NCI-H1092 treated with DMSO at 0.1 percent for 48 hours (cell line): ENCODE measurements around the gene SLC35F3.
"Not testable (repeated sequence)": the region's sequence is repeated elsewhere in the genome, so short reads cannot be mapped to it uniquely, and the experiment has no call there.

ENCODE experiments used
- DNase-seq: peaks from one replicate; lab custom pipeline; 2025; lab: John Stamatoyannopoulos, UW

Gene SLC35F3

DNA sequence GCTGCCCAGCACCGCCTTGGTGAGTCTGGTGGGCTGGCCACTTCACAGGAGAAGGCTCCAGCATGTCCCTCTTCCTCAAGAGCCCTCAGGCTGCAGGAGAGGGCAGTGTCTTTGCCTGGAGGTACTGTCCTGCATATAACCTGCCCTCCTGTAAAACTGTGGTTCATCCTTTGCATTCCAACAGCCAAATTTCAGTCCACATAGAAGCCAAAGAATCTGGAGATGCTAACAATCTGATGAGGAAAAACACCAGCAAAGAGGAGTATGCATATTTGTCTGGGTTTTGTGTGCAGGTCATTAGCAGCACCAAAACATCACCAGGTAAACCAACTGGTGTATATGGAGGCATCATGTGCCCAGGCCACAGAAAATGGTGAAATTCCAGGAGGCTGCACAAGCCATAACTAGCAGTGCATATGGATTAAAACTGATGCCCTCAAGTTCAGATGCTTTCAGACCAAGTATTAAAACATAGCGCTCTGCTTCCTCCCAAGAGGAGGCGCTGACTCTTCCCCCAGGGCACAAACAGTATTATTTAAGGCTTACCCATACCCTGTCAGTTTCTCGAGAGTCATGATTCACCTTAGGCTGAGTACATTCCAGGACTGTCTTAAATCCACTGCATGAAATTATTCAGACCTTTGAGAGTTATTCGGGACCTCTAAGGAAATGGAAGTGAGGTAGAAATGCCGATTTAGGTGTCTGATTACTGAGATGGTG is 318.2 kb downstream of the SLC35F3 start:
- DNase-seq: no peak

DNA sequence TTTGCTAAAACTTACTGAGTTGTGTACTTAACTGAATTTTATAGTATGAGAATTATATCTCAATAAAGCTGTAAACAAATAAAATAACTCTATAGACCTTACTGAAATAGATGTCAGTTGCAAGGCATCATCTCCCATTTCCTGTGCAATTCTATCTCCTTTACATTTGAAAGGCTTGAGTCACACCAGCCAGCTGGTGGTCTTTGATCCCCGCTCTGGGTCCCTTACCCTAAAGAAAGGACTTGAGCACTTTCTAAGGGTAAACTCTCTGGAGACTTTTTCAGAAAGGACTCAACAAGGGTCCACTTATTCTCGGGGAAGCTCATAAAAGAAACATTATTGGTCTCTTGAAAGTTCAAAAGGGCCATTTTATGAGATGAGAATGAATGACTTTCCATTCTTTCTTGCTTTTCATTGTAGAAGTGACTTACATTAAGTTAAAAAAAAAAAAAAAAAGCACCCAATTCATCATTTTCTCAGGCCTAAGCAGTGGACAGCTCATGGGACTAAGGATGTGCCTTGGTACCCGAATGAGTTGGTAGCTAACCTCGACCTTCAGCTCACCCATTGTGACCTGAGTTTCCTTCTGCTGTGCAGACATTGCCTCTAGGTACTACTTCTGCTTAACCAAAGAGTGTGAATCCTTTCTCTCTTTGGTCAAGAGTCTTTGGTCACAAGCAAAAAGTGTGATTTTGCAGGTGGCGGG is 321.8 kb downstream of the SLC35F3 start:
- DNase-seq: no peak

DNA sequence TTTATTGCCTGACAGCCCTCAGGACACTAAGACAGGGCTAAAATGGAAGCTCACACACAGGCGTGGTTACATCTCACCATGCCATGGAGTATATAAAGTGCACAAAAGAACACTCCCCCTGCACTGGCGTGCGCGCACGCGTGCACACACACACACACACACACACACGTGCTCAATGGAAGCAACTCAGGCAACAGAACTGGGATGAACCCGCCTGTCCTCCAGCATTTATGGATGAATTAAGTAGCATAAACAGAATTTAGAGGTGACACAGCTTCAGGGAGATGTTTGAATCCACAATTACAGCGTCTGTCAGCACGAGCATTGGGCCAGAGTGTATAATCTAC is 322.3 kb downstream of the SLC35F3 start:
- no peak for DNase-seq

DNA sequence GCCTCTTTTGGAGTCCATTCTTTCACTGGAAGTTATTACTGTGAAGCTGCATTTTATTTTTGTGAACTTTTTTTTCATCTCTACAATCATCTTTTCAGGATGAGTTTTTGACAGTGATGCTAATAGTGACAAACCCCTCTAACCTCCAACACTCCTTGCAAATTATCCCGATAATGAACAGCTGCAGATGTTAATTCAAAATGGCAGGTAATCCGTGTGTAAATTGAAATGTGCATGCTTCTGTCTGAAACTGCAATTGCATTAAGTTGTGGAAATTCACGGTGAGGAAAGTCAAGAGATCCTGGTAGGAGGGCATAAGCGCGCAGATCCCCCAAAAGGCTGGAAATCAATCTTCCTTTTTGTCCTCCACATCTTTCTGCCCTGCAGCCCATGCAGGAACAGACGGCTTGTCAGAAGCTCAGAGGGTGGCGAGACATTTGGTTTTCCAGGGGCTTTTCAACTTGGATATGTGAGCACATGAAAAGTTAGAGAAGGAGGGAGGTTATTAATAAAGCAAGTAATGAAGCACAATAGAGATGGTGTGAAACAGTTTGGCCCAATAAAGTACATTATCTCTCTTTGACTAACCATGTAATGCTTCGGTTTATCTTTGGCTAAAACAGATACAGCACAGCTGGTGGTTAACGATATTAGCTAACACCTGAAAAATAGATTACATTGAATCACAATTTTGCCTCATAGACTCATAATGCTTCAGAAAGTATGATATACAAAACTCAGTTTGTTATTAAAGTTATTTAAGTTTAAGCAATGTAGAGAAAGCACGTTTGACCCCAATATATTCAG is 325.3 kb downstream of the SLC35F3 start:
- no peak for DNase-seq

DNA sequence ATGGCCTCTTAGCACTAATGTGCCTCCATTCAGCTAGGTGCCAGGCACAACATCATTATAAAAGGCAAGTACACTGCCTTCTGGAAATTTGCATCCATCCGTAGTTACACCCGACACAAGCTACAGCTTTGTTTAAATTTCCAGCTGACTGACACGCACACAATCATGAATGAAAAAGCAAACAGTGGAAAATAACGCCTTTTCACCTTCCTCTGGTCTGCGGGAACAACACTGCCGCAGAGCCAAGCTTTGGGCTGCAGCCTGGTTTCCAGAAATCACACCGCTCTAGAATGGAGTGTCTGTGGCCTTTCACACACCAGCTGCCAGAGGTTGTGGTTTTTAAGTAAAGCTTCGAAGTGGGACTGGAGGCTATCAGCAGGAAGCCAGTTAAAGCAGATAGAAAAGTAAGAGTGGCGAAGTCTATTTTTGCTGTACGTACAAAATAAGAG is 326.0 kb downstream of the SLC35F3 start:
- DNase-seq: peak; percentile 87

DNA sequence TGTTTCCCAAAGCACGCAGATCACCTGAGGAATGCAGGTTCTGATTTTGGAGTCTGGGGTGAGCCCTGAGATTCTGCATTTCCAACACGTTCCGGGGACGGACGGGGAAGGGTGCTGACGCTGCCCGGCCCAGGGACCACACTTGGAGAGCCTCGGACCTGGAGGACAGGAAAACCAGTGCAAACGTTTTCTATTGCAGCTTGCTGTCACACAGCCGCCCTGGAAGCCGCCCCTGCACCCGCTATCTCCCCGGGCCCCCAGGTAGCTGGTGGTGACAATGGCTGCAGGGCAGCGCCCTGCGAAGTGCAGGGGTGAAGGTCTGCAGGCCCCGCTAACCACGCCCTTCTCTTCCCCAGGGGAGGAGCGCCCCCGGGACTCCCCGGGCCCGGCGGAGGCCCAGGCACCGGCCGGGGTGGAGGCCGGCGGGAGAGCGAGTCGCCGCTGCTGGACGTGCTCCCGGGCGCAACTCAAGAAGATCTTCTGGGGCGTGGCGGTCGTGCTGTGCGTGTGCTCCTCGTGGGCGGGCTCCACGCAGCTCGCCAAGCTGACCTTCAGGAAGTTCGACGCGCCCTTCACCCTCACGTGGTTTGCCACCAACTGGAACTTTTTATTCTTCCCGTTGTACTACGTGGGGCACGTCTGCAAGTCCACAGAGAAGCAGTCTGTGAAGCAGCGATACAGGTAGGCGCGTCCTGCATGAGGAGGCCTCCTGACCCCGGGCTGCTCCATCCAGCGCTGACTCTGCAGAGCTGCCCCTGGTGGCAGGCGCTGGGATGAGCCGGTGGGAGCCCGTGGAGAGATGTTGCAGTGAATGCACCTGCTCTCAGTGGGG is 326.8 kb downstream of the SLC35F3 start:
- no peak for DNase-seq

DNA sequence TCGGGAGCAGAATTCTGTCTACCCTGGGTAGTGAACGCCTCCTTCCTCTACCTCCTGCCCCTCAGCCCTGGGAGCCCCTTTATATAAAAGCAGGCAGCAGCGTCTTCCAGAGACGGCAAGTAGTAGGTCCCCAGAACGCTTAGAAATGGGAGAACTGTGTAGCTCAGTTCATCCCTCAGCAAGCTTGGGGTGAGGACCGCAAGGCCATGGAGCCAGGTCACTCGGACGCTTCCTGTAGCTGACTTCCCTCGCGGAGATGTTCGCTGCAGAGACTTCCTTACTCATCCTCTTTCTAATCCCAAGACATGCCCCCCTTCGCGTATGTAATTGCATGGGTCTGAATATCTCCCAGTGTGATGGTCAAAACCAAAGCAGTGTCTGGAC is 327.4 kb downstream of the SLC35F3 start:
- no peak for DNase-seq

DNA sequence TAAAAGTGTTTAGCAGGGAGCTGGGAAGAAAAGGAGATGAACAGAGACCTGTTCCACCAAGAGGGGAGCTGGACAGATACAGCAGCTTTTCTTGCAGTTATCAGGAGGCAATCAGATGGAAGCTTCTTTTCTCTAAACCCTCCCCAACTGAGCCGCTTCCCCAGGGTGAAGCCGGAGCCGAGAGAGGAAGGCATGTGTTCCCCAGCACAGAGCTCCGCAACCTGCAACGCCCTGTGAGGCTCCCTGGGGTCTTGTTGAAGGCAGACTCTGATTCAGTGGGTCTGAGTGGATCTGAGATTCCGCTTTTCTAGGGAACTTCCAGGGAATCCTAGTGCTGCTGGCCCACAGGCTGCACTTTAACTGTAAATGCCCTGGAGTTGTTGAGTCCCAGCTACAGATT is 329.7 kb downstream of the SLC35F3 start:
- no peak for DNase-seq

DNA sequence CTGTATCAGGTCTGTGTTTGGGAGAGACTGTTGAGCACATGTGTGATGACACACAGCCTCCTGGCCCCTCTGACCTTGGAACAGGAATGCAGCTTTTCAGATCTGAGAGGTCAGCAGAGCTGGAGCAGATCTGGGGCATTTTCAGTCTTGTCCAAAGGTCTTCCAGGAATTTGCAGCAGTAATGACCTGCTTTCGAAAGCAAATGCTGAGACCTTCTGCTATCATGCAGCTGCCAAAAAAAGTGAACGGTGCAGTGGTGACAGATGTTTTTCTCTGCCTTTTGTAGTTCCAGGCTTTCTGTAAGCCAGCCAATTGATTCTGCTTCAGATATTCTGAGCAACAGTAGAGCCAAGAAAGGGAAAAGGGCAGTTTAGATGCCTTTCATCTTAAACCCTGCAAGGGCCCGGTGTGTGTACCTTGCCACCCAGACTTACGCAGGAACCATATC is 331.0 kb downstream of the SLC35F3 start:
- DNase-seq: no peak

DNA sequence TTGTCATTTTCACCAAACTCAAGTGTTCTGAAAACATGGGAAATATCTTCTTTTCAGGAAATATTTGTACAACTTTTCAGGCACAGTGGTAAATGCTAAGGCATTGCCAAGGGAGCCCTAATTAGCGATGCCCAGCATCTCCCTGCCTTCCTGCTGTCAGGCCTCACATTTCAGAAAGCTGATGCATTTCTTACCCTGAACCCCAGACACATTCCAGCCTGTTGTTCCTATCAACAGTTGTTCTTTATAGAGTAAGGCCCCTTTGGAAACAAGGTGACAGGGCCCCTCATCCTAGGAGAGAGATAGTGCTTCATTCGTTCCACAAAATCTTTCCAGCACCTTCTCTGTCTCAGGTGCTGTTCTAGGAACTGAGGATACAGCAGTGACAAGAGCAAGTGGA is 332.9 kb downstream of the SLC35F3 start:
- DNase-seq: no peak

DNA sequence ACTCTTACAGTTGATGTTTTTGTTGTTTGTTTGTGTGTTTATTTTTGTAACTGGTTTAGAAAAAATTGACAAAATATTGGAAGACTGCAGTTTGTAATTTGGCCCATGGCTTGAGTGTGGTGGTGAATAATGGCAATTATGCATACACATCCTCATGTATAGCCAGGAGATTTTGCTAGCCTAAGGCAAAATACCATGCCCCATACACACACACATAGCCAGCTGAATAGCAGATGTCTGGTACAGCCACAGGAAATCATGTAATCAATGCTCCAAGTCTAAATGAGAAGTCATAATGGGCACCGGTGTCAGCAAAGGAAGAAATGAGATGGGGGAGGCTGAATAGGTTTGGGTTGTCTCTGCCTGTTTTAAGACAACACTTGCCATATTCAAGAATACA is 333.6 kb downstream of the SLC35F3 start:
- DNase-seq: no peak

DNA sequence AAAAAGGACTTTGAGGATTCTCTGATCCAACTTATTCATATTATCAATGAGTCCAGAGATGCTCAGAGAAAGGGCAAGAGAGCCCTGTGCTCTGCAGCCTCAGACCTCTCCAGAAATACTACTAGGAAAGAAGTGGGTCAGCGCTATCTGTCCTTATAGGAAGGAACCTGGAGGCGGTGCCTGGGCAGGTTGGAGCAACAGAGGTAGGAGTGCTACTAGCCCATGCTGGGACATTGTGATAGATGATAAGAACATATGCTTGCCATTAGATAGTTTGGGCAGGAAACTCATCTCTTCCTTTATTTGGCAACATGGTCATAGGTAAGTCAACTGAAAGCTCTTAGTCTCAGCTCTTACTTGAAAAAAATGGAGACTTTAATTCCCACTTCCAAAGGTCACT is 335.0 kb downstream of the SLC35F3 start:
- no peak for DNase-seq

DNA sequence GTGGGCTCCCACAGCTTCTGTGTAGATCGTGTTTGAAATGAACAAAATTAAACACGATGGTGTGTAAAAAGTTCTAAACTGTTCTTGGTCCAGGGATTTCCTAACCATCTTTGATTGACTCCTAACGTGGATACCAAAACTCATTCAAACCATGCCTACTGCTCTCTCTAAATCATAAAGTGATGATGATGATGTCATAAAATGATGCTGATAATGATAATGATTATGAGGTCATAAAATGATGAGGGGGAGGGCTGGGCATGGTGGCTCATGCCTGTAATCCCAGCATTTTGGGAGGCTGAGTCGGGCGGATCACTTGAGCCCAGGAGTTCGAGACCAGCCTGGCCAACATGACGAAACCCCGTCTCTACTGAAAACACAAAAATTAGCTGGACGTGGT is 335.5 kb downstream of the SLC35F3 start:
- no peak for DNase-seq

DNA sequence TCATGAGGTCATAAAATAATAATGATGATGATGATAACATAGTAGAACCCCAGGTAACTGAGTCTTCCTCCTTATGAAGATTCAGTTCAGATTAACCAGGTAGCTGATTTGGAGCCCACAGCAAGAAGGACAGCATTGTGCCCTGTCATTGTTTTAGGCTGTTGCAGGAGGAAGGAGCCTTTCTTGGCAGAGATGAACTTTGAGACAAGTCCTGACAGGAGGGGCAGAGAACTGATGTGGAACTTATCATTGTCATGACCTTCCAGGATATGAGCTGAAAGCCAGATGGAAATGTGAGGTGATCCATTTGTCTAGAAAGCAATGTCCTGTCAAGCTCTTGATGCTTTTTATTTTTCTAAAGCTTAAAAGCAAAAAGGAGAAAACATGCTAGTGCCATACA is 336.2 kb downstream of the SLC35F3 start:
- no peak for DNase-seq

DNA sequence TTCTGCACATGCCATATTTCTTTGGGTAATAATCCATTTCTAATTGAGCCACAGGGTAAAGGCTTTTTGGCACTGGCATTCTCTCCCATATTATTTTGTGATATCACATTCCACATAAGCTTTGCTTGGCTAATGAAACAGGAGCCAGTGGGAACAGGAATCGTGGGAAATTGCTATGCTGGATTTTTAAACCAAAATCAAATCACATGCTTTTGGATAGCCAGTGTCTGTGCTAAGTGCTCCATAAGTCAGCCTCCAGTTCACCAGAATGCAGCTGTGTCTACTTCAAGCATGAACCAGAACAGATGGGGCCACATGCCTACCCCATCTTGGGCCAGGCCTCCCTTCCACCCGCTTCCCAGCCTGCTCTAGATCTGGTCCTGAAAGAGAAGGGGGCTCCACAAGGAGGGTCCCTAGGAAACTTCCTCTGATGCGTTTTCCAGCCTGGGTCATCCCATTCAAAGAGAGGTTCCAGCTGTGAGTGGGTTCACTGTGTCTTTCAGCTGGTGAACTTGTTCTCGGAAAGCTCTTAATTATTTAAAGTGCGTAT is 337.5 kb downstream of the SLC35F3 start:
- DNase-seq: no peak

DNA sequence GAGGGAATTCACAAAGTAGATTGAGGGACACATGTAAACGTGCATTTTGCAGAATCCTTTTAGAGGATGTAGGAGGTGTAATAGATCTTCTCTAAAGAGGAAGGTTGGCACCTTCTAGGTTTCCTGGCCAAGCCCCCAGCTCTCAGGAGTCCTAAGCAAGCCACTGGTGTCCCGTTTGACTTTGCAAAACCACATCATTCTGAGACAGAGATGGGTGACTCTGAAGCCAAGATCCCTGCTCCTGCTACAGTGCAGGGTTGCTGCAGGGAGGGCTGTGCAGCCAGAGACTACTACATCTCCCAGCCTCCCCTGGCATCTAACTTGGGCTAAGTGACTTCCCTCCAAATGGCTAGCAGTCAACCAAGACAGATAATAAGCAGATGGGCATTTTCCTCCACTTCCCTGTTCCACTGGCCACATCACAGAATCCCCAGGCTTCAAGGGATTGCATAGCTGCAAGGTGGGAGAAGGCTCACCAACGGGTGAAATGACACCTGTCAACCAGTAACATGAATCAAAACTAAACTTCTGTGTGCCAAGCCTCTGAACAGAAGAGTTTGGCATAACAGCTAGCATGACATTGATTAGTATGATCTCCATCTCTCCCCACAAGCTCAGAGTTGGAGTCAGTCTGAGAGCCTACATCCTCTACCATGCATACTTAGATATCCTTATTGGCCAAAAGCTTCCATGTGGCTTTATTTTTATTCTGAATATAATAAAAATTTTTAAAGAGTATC is 339.2 kb downstream of the SLC35F3 start:
- DNase-seq: no peak

DNA sequence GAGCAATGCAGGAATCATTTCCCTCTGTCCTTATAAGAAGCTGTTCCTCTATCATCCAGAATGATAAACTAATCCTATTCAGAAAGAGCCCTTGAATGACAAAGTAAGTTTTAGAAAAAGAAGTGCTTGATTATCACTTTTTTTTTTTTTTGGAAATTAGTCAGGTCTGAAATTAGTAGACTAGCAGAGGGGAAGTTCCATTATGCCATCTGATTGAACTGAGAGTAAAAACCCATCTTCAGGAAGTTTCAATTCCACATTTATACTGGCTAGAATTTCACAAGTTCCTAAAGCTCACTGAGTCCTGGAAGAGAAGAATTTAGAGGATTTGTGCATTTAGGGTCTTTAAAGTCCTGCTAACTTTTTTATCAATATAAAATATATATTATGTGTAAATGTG is 340.0 kb downstream of the SLC35F3 start:
- DNase-seq: no peak

DNA sequence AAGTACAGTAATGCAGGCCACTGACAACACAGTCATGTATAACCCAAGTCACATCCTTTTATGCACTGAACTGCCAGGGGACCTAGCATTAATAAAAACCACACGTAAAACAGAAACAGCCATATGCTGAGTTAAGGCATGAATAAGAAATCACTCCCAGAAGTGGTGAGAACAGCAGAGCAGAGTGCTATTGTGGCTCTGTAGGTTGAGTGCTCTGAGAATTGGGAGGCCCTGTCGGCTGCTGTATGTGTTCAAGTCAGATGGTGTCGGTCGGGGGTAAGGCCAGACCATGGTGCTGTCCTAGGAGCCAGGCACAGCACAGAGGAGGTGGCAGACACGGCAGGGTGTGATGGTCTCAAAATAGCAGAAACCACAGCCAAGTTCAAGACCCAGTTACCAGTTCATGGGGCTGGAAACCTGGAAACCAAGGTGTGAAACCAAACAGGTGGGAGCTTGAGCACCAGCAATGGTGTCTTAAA is 342.2 kb downstream of the SLC35F3 start:
- no peak for DNase-seq

DNA sequence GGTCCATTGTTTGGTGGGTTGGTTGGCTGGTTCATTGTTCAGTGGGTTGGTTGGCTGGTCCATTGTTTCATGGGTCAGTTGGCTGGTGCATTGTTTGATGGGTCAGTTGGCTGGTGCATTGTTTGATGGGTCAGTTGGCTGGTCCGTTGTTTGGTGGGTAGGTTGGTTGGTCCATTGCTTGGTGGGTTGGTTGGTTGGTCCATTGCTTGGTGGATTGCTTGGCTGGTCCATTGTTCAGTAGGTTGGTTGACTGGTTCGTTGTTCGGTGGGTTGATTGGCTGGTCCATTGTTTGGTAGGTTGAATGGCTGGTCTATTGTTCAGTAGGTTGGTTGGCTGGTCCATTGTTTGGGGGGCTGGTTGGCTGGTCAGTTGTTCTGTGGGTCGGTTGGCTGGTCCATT is 343.3 kb downstream of the SLC35F3 start:
- not testable (repeated sequence) for DNase-seq

DNA sequence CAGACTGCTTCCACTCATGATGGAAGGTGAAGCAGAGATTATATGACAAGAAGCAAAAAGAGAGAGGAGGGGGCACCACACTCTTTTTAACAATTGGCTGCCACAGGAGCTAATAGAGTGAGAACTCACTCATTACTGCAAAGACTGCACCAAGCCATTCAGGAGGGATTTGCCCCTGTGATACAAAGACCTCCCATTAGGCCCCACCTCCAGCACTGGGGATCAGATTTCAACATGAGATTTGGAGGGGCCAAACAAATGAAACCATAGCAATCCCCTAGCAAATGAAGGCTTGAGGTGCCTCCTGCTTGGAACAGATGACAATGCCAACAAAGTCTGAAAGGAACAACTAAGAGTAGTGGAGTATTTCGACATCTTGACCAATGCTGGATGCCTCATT is 346.3 kb downstream of the SLC35F3 start:
- DNase-seq: no peak

DNA sequence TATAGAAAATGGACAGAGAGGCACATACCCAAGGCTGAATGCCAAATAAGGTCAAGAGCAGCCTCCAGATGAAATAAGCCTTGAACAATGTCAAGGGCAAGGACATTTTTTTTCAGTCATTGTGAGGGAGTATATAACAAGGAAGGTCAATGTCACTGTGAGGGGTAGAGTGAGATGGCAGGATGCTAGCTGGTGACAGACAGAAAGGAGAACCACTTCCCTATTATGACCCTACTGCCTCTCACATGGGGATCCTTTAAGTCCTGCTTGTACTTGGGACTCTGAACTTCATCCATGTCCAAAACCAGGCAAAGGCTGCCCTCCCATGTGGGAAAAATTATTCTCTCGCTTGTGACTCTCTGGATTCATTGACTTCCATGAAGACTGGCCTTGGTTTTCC is 349.3 kb downstream of the SLC35F3 start:
- no peak for DNase-seq
